Choroid plexus epithelial cell (primary cell): ENCODE measurements around the gene HEATR5A.
A peak's percentile ranks its signal among the peaks of the same experiment; 100 is the strongest.

Experiments
- DNase-seq: peaks from one replicate; pipeline ENCODE4 v3.0.0-alpha.2; 2010; ENCODE audit warnings: low read depth
- H3K4me3 ChIP-seq: 2 replicates; pipeline ENCODE4 v1.5.1; 2011; ENCODE audit warnings: low read depth, mild to moderate bottlenecking, control low read depth, low read length, moderate library complexity
- TF ChIP-seq, protein P1 (sequence below): conservative IDR thresholded peaks from 2 replicates; pipeline ENCODE4 v1.5.1; 2011; ENCODE audit warnings: low read depth, mild to moderate bottlenecking, control low read depth, inconsistent platforms, low read length, moderate library complexity

Gene HEATR5A

DNA sequence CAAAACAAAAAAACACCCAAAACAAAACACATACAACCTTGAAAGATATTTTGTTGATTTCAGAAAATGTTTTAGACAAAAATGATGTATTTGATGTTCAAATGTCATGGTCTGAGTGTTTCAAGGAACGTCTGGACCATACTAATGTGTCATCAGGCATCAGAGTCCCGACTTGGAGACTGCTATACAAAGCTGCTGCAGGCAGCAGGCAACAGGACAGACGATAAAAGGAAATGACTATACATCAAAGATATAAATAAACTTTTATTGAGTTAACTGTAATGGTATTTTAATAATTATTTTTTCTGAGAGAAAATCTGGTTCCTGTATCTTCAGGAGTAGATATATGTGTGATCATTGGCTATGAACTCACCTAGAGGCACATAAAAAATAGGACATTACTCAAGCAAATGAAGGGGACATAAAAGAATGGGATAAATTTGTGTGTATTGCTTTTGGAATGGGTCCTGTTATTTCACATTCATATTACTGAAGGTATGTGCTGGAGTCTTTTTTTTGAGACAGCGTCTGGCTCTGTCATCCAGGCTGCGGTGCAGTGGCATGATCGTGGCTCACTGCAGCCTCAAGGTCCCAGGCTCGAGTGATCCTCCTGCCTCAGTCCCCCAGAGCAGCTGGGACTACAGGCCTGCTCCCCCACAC lies 125.5 kb downstream of the HEATR5A start:
- TF ChIP-seq, protein P1, sequence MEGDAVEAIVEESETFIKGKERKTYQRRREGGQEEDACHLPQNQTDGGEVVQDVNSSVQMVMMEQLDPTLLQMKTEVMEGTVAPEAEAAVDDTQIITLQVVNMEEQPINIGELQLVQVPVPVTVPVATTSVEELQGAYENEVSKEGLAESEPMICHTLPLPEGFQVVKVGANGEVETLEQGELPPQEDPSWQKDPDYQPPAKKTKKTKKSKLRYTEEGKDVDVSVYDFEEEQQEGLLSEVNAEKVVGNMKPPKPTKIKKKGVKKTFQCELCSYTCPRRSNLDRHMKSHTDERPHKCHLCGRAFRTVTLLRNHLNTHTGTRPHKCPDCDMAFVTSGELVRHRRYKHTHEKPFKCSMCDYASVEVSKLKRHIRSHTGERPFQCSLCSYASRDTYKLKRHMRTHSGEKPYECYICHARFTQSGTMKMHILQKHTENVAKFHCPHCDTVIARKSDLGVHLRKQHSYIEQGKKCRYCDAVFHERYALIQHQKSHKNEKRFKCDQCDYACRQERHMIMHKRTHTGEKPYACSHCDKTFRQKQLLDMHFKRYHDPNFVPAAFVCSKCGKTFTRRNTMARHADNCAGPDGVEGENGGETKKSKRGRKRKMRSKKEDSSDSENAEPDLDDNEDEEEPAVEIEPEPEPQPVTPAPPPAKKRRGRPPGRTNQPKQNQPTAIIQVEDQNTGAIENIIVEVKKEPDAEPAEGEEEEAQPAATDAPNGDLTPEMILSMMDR, result no peak
- DNase-seq, result no peak
- H3K4me3 ChIP-seq, result no peak overlapping the region

DNA sequence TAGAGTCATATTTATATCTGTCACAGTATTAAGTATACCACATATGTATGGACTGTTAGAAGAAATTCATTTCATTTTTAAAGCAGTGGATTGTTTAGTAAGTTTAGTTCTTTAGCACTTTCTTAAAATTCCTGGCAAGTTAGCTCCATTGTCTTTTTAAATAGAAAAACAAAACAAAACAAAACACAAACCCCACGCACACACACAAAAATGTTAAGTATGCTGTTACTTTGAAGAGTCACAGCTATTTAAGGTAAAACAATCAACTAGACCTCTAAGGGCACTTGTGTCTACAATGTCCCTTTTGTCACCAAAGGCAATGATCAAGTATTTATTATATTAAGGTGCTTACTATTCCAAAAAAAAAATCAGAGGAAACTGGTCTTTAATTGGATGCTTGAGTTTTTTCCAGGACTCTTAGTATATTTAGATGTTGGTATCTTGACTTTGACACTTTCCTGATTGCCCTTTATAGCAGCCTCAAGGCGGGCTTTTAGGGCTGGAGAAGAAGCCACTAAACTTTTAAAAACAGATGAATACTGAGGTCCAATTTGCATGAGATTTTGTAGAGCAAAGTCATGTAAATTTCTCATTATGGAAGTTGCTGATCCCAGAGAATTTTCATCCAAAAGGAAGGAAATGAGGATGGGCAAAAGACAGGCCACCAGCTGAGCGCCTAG lies 127.3 kb downstream of the HEATR5A start:
- TF ChIP-seq, protein P1, result no peak
- H3K4me3 ChIP-seq, result no peak overlapping the region
- DNase-seq, result no peak

DNA sequence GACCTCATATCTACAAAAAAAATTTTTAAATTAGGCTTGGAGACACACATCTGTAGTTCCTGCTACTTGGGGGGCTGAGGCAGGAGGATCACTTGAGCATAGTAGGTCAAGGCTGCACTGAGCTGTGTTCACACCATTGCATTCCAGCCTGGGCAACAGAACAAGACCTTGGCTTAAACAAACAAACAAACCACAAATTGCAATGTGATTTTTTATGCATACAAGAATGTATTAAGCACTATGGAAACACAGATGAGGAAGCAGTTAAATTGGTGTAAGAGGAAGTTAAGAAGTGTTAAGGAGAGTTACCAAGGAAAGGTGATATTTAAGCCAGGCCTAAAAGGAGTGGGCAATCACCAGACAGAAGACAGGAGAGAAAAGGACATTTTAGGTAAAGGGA lies 129.1 kb downstream of the HEATR5A start:
- H3K4me3 ChIP-seq, result no peak overlapping the region
- DNase-seq, result peak; percentile 64
- TF ChIP-seq, protein P1, result no peak

DNA sequence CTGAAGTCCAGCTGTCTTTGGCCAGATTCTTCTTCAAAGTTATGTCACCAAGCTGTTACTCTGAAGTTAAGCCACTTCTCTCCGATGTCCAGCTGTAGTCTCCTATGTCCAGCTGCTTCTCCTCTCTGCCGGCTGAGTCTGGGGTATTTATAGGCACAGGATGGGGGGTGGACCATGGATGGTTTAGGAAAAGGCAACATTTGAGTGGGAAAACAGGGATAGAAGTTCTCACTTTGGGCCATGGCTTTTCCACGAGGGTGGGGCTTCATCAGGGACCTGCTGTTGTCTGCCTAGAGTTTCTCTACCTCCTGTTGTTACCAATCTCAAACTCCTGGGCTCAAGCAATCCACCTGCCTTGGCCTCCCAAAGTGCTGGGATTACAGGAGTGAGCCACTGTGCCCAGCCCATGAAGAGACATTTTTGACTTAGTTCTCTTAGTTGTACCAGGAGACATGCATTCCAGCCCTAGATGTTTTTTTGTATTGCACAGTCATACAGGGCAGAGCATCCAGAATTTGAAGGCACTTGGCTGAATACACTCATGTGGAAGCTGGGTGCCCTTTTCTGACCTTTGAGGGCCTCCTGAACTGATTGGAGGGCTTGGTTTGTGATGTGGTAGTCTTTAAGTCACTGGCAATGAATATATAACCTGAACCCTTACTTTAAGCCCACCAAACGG lies 132.9 kb downstream of the HEATR5A start:
- TF ChIP-seq, protein P1, result no peak
- no peak for DNase-seq
- no peak overlapping the region for H3K4me3 ChIP-seq

DNA sequence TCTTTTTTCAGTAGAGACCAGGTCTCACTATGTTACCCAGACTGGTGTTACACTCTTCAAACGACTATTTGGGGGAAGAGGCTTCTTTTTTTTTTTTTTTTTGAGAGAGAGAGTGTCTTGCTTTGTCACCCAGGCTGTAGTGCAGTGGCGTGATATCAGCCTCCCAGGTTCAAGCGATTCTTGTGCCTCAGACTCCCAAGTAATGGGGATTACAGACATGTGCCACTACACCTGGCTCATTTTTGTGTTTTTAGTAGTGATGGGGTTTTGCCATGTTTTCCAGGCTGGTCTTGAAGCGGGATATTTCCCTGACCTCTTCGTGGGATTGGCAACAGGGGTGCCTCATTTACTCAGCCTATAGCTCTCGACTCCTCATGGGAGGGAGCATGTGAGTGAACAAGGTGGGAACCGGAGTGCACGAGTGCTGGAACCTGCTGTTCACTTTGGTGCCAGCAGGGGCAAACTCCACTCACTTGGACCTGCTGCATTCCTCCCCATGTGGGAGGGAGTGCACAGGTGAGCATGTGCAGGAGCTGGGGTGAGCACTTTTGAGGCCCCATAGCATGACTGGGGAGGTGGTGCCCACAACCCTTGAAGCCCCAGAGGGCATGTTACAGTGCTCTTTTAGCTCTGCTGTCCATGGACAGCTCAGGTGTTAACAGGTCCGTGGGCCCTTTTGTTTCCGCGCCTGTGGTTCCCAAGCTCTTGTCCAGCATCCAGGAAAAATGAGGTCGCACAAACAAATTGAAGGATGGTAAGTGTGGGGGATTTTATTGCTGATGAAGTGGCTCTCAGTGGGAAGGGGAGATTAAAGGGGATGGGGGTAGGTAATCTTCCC lies 133.7 kb downstream of the HEATR5A start:
- TF ChIP-seq, protein P1, result peak; percentile 49
- H3K4me3 ChIP-seq, result no peak overlapping the region
- no peak for DNase-seq

DNA sequence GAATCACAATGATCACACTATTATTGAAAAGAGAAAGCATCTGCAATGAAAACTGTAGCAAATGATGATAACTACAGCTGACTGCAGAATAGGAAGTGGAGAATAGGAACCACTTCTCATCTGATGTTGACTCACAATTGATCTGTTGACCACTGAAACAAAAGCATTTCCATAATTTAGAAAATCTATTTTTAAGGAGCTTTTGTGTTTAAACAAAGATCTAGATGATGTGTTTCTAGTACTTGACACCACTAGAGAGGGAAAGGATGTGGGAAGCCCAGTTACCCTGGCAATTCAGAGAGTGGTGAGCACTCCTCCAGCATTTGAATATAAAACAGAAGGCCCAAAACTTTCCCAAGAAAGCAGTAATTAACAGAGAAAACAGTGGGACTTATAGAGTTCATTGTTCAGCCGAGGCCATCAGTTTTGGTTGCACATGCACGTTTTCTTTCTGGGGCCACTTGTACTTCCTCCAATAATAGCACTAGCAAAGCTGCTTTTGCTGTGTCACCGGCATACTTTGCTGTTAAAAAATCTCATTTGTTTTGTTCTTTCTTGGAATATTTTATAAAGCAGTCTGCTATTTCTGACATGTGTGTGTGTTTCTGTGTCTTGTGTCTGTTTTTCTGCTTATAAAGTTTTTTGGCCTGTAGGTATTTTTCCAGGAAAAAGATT lies 136.6 kb downstream of the HEATR5A start:
- H3K4me3 ChIP-seq, result no peak overlapping the region
- DNase-seq, result peak; percentile 14
- TF ChIP-seq, protein P1, result no peak
